Measurements from ENCODE around the gene NDUFAF2. TPM values are rescaled to one million over a fixed set of nuclear protein-coding genes. Genes with fewer than 3 reads are reported as not detected.

The NDUFAF2 gene
- total and polyA plus RNA-seq, 2 experiments from 2014 or later, result 32.5 to 47.6 TPM

GRCh38 chr5:61082516-61083280 lies 137.7 kb downstream of the NDUFAF2 start:
- no peaks in the 10 kb centered on the region for H4K20me1 ChIP-seq (ENCODE audit: insufficient read depth, poor library complexity, severe bottlenecking)
- H3K27ac ChIP-seq, result no peak overlapping the region

DNA sequence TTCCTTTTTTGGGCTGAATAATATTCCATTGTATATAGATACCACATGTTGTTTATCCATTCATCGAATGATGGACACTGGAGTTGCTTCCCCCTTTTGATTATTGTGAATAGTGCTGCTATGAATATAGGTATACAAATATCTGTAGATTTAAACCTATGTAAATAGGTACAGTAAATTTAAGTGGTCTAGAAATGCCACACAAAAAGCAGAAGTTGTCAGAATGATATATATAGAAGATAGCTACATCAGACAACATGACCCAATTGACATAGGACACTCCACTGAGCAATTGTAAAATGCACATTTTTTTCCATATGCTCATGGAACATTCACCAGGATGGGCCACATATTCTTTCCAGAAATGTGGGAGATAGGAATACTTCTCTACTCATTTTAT lies 139.7 kb downstream of the NDUFAF2 start:
- no peak overlapping the region for H3K27ac ChIP-seq
- H3K9me3 ChIP-seq (ENCODE audit: low read depth), result no peaks in the 10 kb centered on the region
- H3K4me1 ChIP-seq (ENCODE audit: insufficient read depth), result no peaks in the 10 kb centered on the region
- no peaks in the 10 kb centered on the region for H3K9me2 ChIP-seq (replicated peaks; ENCODE audit: insufficient read depth)
- H4K20me1 ChIP-seq (ENCODE audit: insufficient read depth, poor library complexity, severe bottlenecking), result no peaks in the 10 kb centered on the region
- no peaks in the 10 kb centered on the region for H3K27me3 ChIP-seq
- WGBS (ENCODE audit: low lambda C conversion rate, missing lambda C conversion rate), result 90% methylated on average over 1 of the region's 1 CpG
- H3K79me2 ChIP-seq, result no peaks in the 10 kb centered on the region
- H3K36me3 ChIP-seq (replicated peaks; ENCODE audit: insufficient read depth, low read depth), result no peaks in the 10 kb centered on the region
- H3K4me2 ChIP-seq, result no peak overlapping the region
- no peak overlapping the region for H2AFZ ChIP-seq
- no peak for DNase-seq (ENCODE audit: low spot score)
- no peak overlapping the region for H3K4me3 ChIP-seq
- no peak for TF ChIP-seq CTCF (IDR thresholded peaks at IDR 0.05; ENCODE audit: poor library complexity)
- no peak for TF ChIP-seq EZH2phosphoT487 (IDR thresholded peaks at IDR 0.05; ENCODE audit: low read depth, severe bottlenecking, unreplicated experiment)
- TF ChIP-seq EZH2 (IDR thresholded peaks at IDR 0.05; ENCODE audit: borderline replicate concordance), result no peak

More at GRCh38 chr5:61082516-61083280, 137.7 kb downstream of the NDUFAF2 start:
- WGBS (ENCODE audit: low lambda C conversion rate, missing lambda C conversion rate), result 98% methylated on average over 3 of the region's 3 CpGs
- Histone ChIP-seq H3K27me3 (no peaks in the 10 kb centered on the region), H3K79me2 (no peaks in the 10 kb centered on the region), H3K9me3 (ENCODE audit: low read depth) (no peaks in the 10 kb centered on the region), H3K4me2 (no peak overlapping the region), H3K36me3 (replicated peaks; ENCODE audit: insufficient read depth, low read depth) (no peaks in the 10 kb centered on the region), H2AFZ (no peak overlapping the region), H3K9me2 (replicated peaks; ENCODE audit: insufficient read depth) (no peaks in the 10 kb centered on the region), H3K4me3 (no peak overlapping the region), H3K4me1 (ENCODE audit: insufficient read depth) (no peaks in the 10 kb centered on the region)
- DNase-seq (ENCODE audit: low spot score), result no peak
- TF ChIP-seq CTCF (IDR thresholded peaks at IDR 0.05; ENCODE audit: poor library complexity) (no peak), EZH2 (IDR thresholded peaks at IDR 0.05; ENCODE audit: borderline replicate concordance) (no peak), EZH2phosphoT487 (IDR thresholded peaks at IDR 0.05; ENCODE audit: low read depth, severe bottlenecking, unreplicated experiment) (no peak)

GRCh38 chr5:61085885-61086284 lies 140.9 kb downstream of the NDUFAF2 start:
- Histone ChIP-seq H3K27ac (no peak overlapping the region), H3K4me1 (ENCODE audit: insufficient read depth) (no peaks in the 10 kb centered on the region), H3K27me3 (no peaks in the 10 kb centered on the region), H3K4me3 (no peak overlapping the region), H2AFZ (no peak overlapping the region), H3K36me3 (replicated peaks; ENCODE audit: insufficient read depth, low read depth) (no peaks in the 10 kb centered on the region), H3K9me2 (replicated peaks; ENCODE audit: insufficient read depth) (no peaks in the 10 kb centered on the region), H3K4me2 (no peak overlapping the region), H3K79me2 (no peaks in the 10 kb centered on the region), H4K20me1 (ENCODE audit: insufficient read depth, poor library complexity, severe bottlenecking) (no peaks in the 10 kb centered on the region), H3K9me3 (ENCODE audit: low read depth) (no peaks in the 10 kb centered on the region)
- no peak for DNase-seq (ENCODE audit: low spot score)
- TF ChIP-seq CTCF (IDR thresholded peaks at IDR 0.05; ENCODE audit: poor library complexity), result no peak
- no peak for TF ChIP-seq EZH2phosphoT487 (IDR thresholded peaks at IDR 0.05; ENCODE audit: low read depth, severe bottlenecking, unreplicated experiment)
- TF ChIP-seq EZH2 (IDR thresholded peaks at IDR 0.05; ENCODE audit: borderline replicate concordance), result no peak
- WGBS (ENCODE audit: low lambda C conversion rate, missing lambda C conversion rate), result 100% methylated on average over 1 of the region's 1 CpG
